ENCODE measurements around the gene SEPSECS.

Gene SEPSECS

DNA sequence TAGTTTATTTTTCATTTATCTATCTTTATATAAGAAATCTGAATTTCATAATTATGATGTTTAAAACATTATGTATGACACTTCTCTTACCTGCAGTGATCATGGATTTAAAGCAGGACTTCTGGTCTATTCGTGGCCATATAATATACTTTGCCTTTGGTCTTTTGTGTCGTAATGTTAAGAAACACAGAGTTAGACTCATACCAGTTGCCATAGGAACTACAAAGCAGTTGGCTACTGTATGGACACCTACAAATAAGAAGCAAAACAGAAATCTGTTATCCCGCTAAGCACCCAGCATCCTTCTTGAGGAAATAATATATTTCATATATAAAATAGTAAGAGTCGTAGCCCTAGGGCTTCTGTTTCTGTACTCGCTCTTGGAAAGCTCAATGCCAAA is 4.3 kb downstream of the SEPSECS start:
- no peak for TF ChIP-seq ZFX (IDR thresholded peaks at IDR 0.05)
- TF ChIP-seq, protein P1, sequence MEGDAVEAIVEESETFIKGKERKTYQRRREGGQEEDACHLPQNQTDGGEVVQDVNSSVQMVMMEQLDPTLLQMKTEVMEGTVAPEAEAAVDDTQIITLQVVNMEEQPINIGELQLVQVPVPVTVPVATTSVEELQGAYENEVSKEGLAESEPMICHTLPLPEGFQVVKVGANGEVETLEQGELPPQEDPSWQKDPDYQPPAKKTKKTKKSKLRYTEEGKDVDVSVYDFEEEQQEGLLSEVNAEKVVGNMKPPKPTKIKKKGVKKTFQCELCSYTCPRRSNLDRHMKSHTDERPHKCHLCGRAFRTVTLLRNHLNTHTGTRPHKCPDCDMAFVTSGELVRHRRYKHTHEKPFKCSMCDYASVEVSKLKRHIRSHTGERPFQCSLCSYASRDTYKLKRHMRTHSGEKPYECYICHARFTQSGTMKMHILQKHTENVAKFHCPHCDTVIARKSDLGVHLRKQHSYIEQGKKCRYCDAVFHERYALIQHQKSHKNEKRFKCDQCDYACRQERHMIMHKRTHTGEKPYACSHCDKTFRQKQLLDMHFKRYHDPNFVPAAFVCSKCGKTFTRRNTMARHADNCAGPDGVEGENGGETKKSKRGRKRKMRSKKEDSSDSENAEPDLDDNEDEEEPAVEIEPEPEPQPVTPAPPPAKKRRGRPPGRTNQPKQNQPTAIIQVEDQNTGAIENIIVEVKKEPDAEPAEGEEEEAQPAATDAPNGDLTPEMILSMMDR (conservative IDR thresholded peaks at IDR 0.05): no peak
- no peak overlapping the region for H3K27ac ChIP-seq

DNA sequence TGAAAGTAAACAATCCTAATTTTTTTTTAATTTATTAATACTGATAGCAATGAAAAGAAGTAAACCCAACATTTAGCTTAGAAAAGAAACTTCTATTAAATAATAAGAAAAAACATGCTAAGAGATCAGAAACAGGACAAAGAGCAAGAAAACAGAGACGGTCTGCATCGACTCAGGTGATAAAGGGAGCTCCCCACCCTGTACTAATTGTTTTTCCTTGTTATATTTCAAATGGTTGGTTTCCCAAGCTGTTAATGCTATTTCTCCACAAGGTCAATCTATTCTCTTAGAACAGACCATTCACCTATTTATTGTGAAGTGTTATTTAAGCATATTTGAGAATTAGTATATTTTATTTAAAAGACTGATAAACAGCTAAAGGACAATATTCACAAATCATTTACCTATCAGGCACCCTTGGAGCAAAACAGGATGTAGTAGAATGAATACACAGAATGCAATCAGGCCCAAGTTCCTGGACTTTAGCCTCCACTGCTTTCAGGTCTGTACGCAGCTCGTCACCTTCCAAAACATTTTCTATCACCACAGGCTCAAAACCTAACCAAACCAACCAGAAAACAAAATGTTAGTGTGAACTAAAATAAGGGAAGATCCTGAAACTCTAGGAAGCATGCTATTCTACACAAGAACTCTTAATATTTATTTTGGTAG is 5.5 kb downstream of the SEPSECS start:
- TF ChIP-seq, protein P1 (conservative IDR thresholded peaks at IDR 0.05): no peak
- no peak for TF ChIP-seq ZFX (IDR thresholded peaks at IDR 0.05)
- no peak overlapping the region for H3K27ac ChIP-seq

DNA sequence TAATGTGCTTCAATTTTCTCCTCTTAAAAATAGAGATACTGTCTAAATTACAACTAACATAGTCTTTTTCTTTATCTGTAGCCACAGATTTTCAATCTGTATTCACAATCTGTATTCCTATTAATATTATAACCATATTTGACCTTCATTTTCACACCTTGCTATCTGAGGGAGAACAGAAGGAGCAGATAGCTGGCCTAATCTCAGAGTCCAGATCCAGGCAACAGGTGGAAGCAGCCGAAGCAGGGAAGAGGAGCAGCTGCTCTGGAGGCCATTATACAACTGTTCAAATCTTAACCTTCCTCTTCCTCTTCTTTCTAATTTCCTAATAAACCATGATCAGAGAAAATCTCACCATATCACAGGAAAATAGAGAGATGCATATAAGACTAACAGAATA is 14.2 kb downstream of the SEPSECS start:
- no peak for TF ChIP-seq ZFX (IDR thresholded peaks at IDR 0.05)
- TF ChIP-seq, protein P1 (conservative IDR thresholded peaks at IDR 0.05): no peak
- no peak overlapping the region for H3K27ac ChIP-seq

DNA sequence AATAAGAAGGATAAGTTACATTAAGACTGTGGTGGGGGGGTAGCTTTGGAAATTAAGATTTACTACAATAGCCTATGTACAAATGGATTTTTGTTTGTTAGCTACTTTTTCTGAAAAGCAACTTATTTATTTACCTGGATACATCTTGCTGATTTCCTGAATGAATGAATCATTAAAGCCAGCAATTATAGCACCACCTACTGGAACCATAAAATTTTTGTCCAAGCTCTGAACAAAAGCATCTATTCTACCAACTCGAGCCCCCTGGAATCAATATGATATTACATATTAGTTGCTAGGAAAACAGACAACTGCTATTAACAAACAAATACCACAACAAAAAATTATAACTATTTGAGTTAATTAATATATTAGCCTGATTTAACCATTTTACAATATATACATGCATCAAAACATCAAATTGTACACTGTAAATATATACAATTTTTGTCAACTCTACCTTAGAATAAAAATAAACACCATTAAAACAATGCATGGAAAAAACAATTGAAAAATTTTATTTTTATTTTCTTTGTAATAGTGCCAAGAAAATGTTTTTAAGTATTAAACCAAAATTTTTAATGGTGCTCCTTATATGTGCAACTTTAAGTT is 15.3 kb downstream of the SEPSECS start:
- TF ChIP-seq, protein P1 (conservative IDR thresholded peaks at IDR 0.05): peak; percentile 81
- TF ChIP-seq ZFX (IDR thresholded peaks at IDR 0.05): no peak
- no peak overlapping the region for H3K27ac ChIP-seq

DNA sequence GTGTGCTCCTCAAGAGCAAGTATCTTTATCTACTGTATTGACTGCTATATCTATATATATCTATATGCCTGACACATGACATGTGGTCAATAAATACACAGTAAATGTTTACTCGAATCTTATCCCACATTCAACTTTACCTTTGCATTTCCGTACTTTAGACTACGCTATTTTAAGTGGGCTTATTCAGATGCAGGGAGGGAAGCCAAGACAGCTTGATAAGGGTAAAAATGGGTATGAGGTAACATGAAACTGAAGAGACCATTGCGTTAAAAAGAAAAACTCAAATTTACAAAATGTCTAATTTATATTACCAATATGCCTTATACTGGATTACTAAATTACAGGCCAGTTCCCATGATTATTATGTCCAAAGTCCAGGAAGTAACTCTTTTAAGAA is 17.8 kb downstream of the SEPSECS start:
- no peak overlapping the region for H3K27ac ChIP-seq
- TF ChIP-seq ZFX (IDR thresholded peaks at IDR 0.05): no peak
- TF ChIP-seq, protein P1 (conservative IDR thresholded peaks at IDR 0.05): no peak

DNA sequence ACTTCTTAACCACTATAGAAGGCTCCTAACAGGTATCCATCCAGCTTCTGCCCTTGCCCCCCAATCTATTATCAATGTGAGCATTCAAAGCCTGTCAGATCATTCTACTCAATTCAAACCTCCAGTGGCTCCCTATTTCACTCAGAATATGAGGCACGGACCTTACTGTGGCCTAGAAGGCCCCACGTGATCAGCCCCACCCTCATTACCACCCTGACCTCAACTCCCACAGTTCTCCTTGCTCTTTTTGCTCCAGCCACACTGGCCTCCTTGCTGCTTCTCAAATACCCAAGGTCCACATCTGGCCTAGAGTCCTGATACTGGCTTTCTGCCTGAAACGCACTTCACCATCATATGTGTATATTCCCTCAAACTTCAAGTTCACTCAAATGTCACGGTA is 18.7 kb downstream of the SEPSECS start:
- H3K27ac ChIP-seq: no peak overlapping the region
- TF ChIP-seq, protein P1 (conservative IDR thresholded peaks at IDR 0.05): no peak
- TF ChIP-seq ZFX (IDR thresholded peaks at IDR 0.05): no peak

DNA sequence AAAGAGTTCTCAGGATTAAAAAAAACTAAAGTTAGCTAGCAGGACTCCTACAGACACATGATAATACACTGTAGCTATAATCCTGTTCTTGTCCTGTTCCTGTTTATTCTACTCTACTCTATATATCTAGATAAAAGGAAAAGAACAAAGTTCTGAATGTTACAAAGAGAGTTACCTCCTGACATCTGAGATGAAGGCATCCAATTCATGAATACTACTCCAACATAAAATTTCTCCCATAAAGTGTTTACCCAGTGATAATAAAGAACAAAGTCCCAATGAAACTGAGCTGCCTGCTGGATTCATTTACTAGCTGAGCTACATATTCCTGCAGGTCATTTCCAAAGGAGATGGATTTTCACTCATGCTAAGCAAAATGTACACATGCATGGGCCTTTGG is 27.1 kb downstream of the SEPSECS start:
- H3K27ac ChIP-seq: no peak overlapping the region
- TF ChIP-seq, protein P1 (conservative IDR thresholded peaks at IDR 0.05): no peak
- TF ChIP-seq ZFX (IDR thresholded peaks at IDR 0.05): no peak
